ENCODE measurements around the gene LYZ. TPM values are rescaled to one million over a fixed set of nuclear protein-coding genes. Genes with fewer than 3 reads are reported as not detected.

LYZ gene
- total RNA-seq, 2 experiments from 2014 or later, result 71.4 to 72.9 TPM

- Histone ChIP-seq H3K9me3 (ENCODE audit: control insufficient read depth in 1 of 2, insufficient read depth in 1 of 2, low read length in 2 of 2) (no peaks in the 10 kb centered on the region), H3K4me3 (ENCODE audit: low read length) (no peak overlapping the region), H3K27me3 (ENCODE audit: control insufficient read depth in 1 of 2, insufficient read depth in 2 of 2, low read length in 2 of 2) (no peaks in the 10 kb centered on the region), H3K27ac (ENCODE audit: low read depth in 1 of 2, low read length in 2 of 2) (no peak overlapping the region), H3K36me3 (ENCODE audit: insufficient read depth, low read length) (no peaks in the 10 kb centered on the region), H3K4me1 (ENCODE audit: insufficient read depth, low read length) (peaks cover 10% of the 10 kb centered on the region)
- H3K4me3 Mint-ChIP-seq, result no peak overlapping the region
- no peaks in the 10 kb centered on the region for H3K9me3 Mint-ChIP-seq
- no peak overlapping the region for H3K27ac Mint-ChIP-seq
- ATAC-seq (ENCODE audit: poor library complexity) (no peak), DNase-seq (no peak)
- H3K36me3 Mint-ChIP-seq (ENCODE audit: low read depth), result no peaks in the 10 kb centered on the region
- H3K27me3 Mint-ChIP-seq, result peaks cover 4% of the 10 kb centered on the region
- peaks cover 13% of the 10 kb centered on the region for H3K4me1 Mint-ChIP-seq (ENCODE audit: low read depth)
- CTCF ChIA-PET, result no interaction called here
- TF ChIP-seq CTCF (IDR thresholded peaks at IDR 0.05), result no peak
- intact Hi-C loops (cut with DNase I, micrococcal nuclease), result no loop called here
- POLR2A ChIA-PET, result interaction anchor here (1.0 kb wide), 1 partner anchor 9 kb away, joined by 5 read pairs; no protein-coding TSS in a partner anchor
Observed at GRCh38 chr12:69338936-69339335, 9.2 kb upstream of the LYZ start.

- Histone ChIP-seq H3K27me3 (ENCODE audit: control insufficient read depth in 1 of 2, insufficient read depth in 2 of 2, low read length in 2 of 2) (no peaks in the 10 kb centered on the region), H3K4me1 (ENCODE audit: insufficient read depth, low read length) (peaks cover 5% of the 10 kb centered on the region), H3K4me3 (ENCODE audit: low read length) (no peak overlapping the region), H3K9me3 (ENCODE audit: control insufficient read depth in 1 of 2, insufficient read depth in 1 of 2, low read length in 2 of 2) (no peaks in the 10 kb centered on the region), H3K36me3 (ENCODE audit: insufficient read depth, low read length) (no peaks in the 10 kb centered on the region), H3K27ac (ENCODE audit: low read depth in 1 of 2, low read length in 2 of 2) (no peak overlapping the region)
- Mint-ChIP-seq H3K9me3 (no peaks in the 10 kb centered on the region), H3K36me3 (ENCODE audit: low read depth) (no peaks in the 10 kb centered on the region), H3K27me3 (peaks cover 4% of the 10 kb centered on the region), H3K4me1 (ENCODE audit: low read depth) (peaks cover 2% of the 10 kb centered on the region), H3K27ac (no peak overlapping the region), H3K4me3 (no peak overlapping the region)
- DNase-seq (no peak), ATAC-seq (ENCODE audit: poor library complexity) (no peak)
- ChIA-PET POLR2A (no interaction called here), CTCF (no interaction called here)
- no peak for TF ChIP-seq CTCF (IDR thresholded peaks at IDR 0.05)
- intact Hi-C loops (cut with DNase I, micrococcal nuclease), result no loop called here
Observed at GRCh38 chr12:69339999-69340398, 8.2 kb upstream of the LYZ start.

GRCh38 chr12:69341328-69341727 lies 6.9 kb upstream of the LYZ start:
- DNase-seq (peak in 2 of 14 experiments; percentile 36 to 38), ATAC-seq (ENCODE audit: poor library complexity) (no peak)
- Mint-ChIP-seq H3K27me3 (peaks cover 4% of the 10 kb centered on the region), H3K4me3 (no peak overlapping the region), H3K4me1 (ENCODE audit: low read depth) (no peaks in the 10 kb centered on the region), H3K27ac (no peak overlapping the region), H3K9me3 (no peaks in the 10 kb centered on the region), H3K36me3 (ENCODE audit: low read depth) (no peaks in the 10 kb centered on the region)
- CTCF ChIA-PET, result no interaction called here
- intact Hi-C loops (cut with DNase I, micrococcal nuclease), result no loop called here
- Histone ChIP-seq H3K9me3 (ENCODE audit: control insufficient read depth in 1 of 2, insufficient read depth in 1 of 2, low read length in 2 of 2) (no peaks in the 10 kb centered on the region), H3K36me3 (ENCODE audit: insufficient read depth, low read length) (no peaks in the 10 kb centered on the region), H3K4me1 (ENCODE audit: insufficient read depth, low read length) (no peaks in the 10 kb centered on the region), H3K4me3 (ENCODE audit: low read length) (no peak overlapping the region), H3K27ac (ENCODE audit: low read depth in 1 of 2, low read length in 2 of 2) (no peak overlapping the region), H3K27me3 (ENCODE audit: control insufficient read depth in 1 of 2, insufficient read depth in 2 of 2, low read length in 2 of 2) (no peaks in the 10 kb centered on the region)
- POLR2A ChIA-PET, result interaction anchor here (3.6 kb wide), 1 partner anchor 10 kb away, joined by 20 read pairs; no protein-coding TSS in a partner anchor
- TF ChIP-seq CTCF (IDR thresholded peaks at IDR 0.05), result no peak
